ENCODE results near the gene RPL41. TPM values are rescaled to one million over a fixed set of nuclear protein-coding genes. Genes with fewer than 3 reads are reported as not detected.

Gene RPL41
- total and polyA plus RNA-seq, 9 of the 15 experiments (the other 6 are each of a cell fraction or from before 2014, with no cell fraction given) = 3,403 to 11,276 (median 5,604) TPM

- TF ChIP-seq ETV6 (IDR thresholded peaks at IDR 0.05; ENCODE audit: borderline replicate concordance in 1 of 2, low read depth in 2 of 2, low read length in 1 of 2) = no peak
- no peak for TF ChIP-seq ETV6 (CRISPR knock-in tag; IDR thresholded peaks at IDR 0.05; ENCODE audit: borderline replicate concordance)
- no peak for TF ChIP-seq TSC22D4 (tag; IDR thresholded peaks at IDR 0.05)
- TF ChIP-seq, protein P1, sequence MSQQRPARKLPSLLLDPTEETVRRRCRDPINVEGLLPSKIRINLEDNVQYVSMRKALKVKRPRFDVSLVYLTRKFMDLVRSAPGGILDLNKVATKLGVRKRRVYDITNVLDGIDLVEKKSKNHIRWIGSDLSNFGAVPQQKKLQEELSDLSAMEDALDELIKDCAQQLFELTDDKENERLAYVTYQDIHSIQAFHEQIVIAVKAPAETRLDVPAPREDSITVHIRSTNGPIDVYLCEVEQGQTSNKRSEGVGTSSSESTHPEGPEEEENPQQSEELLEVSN (IDR thresholded peaks at IDR 0.05; ENCODE audit: borderline replicate concordance in 1 of 2, extremely low read depth in 1 of 2, insufficient read depth in 1 of 2, insufficient read length in 1 of 2, low read depth in 1 of 2, low read length in 1 of 2, poor library complexity in 1 of 2, severe bottlenecking in 1 of 2) = no peak
- TF ChIP-seq ZNF655 (CRISPR knock-in tag; IDR thresholded peaks at IDR 0.05) = no peak
- TF ChIP-seq MAFF (IDR thresholded peaks at IDR 0.05; ENCODE audit: low read length) = peak; percentile 32; the same call in 1 of the 2 replicates
- TF ChIP-seq TCF7 (IDR thresholded peaks at IDR 0.05; ENCODE audit: borderline replicate concordance) = no peak
- no peak for TF ChIP-seq TBL1XR1 (IDR thresholded peaks at IDR 0.05; ENCODE audit: low read length in 2 of 2)
- no peak for TF ChIP-seq DMBX1 (CRISPR knock-in tag; IDR thresholded peaks at IDR 0.05; ENCODE audit: borderline replicate concordance)
- TF ChIP-seq HDAC3 (IDR thresholded peaks at IDR 0.05; ENCODE audit: borderline replicate concordance, partially characterized antibody) = no peak
- TF ChIP-seq ZNF143 (CRISPR knock-in tag; IDR thresholded peaks at IDR 0.05) = no peak
- no peak for TF ChIP-seq PHF8 (IDR thresholded peaks at IDR 0.05; ENCODE audit: borderline replicate concordance, low read length)
- peak; percentile 83 for TF ChIP-seq ZNF316 (IDR thresholded peaks at IDR 0.05)
- TF ChIP-seq ZBTB17 (CRISPR knock-in tag; IDR thresholded peaks at IDR 0.05) = no peak
- no peak for TF ChIP-seq ZNF445 (CRISPR knock-in tag; IDR thresholded peaks at IDR 0.05; ENCODE audit: low read depth)
- no peak for TF ChIP-seq ZNF263 (CRISPR knock-in tag; IDR thresholded peaks at IDR 0.05; ENCODE audit: borderline replicate concordance)
- TF ChIP-seq NUFIP1 (IDR thresholded peaks at IDR 0.05; ENCODE audit: partially characterized antibody) = no peak
- TF ChIP-seq BRF1 (IDR thresholded peaks at IDR 0.05; ENCODE audit: borderline replicate concordance, extremely low read depth, insufficient read length) = no peak
- TF ChIP-seq SAFB (IDR thresholded peaks at IDR 0.05; ENCODE audit: borderline replicate concordance, low read depth, low read length) = no peak
- no peak for TF ChIP-seq ZNF146 (CRISPR knock-in tag; IDR thresholded peaks at IDR 0.05; ENCODE audit: unreplicated experiment)
- TF ChIP-seq MBD1 (CRISPR knock-in tag; IDR thresholded peaks at IDR 0.05) = no peak
Measured at GRCh38 chr12:56120158-56120846, 3.9 kb downstream of the RPL41 start (continued).

Data from K562 (cell line).